Renal pelvis (tissue), 4 donors: ENCODE data around the gene AASDH. TPM values are rescaled to one million over a fixed set of nuclear protein-coding genes. Genes with fewer than 3 reads are reported as not detected.
A peak's percentile ranks its signal among the peaks of the same experiment; 100 is the strongest.

ENCODE experiments used
- DNase-seq: peaks from one replicate; pipeline ENCODE4 v3.0.0-alpha.2; 2013
- polyA plus RNA-seq, 3 donors: library from polyadenylated mRNA; unstranded; fragments of 120-200 nt; gene quantifications; one replicate each; pipeline ENCODE4 v1.2.1, GENCODE V29; 2013; ENCODE audit not compliant: insufficient read length in 3 of 3

AASDH gene
- polyA plus RNA-seq, 3 donors = 23.6 to 38.4 (median 26.7) TPM

DNA sequence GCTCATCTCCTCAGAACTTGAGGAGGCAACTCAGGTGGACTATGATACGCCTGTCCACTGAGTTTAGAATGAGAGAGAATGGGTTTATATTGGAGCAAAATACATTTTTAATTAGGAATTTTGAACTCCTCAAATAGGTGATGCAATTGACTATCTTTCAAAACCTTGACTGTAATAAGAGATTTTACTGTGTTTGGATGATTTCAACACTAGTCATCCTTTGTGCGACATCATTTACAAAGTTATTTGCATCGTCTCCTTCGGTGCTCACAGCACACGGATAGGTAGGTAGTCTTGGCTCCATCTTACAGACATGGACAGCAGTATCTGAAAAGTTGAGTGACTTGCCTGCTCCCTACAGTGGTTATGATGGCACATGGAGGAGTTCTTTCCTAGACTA, 67.0 kb downstream of the AASDH start:
- no peak for DNase-seq

- DNase-seq = no peak
Observed at GRCh38 chr4:56318555-56318954, 68.7 kb downstream of the AASDH start.

- DNase-seq = no peak
Observed at GRCh38 chr4:56317749-56318148, 69.5 kb downstream of the AASDH start.

GRCh38 chr4:56316011-56316650, 71.2 kb downstream of the AASDH start:
- no peak for DNase-seq

GRCh38 chr4:56315543-56315942, 71.7 kb downstream of the AASDH start:
- DNase-seq = no peak

DNA sequence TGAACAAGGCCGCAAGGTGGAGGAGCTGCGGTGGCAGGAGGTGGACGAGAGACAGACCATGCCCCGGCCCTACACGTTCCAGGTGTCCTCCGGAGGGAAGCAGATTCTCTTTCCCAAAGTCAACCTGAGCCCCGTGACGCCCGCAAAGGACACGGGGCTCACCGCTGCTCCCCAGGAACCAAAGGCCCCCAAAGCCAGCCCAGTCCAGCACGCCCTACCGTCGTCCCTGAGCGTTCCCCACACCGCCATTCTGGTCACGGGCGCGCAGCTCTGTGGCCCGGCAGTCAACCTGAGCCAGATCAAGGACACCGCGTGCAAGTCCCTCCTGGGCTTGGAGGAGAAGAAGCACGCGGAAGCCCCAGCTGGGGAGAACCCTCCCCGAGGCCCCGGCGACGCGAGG, 72.2 kb downstream of the AASDH start:
- DNase-seq = no peak

- no peak for DNase-seq
Observed at GRCh38 chr4:56314207-56314915, 72.9 kb downstream of the AASDH start.

DNA sequence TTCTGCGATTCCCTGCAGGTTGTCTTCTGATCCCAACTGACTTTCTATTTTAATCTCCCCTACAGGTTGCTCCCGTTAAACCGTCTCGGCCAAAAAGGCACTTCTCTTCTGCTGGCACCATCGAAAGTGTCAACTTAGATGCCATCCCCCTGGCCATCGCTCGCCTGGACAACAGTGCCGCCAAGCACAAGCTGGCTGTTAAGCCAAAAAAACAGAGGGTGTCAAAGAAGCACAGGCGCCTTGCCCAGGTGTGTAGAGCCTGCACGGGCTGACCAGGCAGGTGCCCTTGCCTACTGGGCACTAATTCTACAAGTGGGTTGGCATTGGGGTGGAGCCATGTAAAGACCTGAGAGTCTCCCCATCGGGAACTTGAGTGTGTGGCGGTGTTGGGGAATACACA, 74.2 kb downstream of the AASDH start:
- DNase-seq = no peak

- peak; percentile 42 for DNase-seq
Observed at GRCh38 chr4:56311299-56311975, 75.9 kb downstream of the AASDH start.

GRCh38 chr4:56310401-56311125, 76.7 kb downstream of the AASDH start:
- DNase-seq = no peak

DNA sequence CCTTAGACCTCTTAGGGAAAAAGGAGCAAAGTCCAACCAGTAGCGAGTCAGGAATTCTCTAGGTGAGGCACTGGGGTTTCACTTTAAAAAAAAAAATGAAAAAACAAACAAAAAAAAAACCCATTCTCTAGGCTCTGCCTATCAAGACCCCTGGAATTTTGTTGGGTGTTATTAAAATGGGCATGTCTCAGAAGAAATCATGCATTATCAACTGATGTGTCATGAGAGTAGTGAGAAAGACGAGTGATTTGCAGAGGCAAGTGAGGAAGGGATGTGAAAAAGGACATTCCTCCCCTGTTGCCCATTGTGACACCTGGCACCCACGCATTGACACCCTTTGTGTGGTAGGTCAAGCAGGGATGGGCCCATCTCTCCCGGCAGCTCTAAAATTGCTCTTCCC, 78.9 kb downstream of the AASDH start:
- DNase-seq = no peak

GRCh38 chr4:56307423-56307822, 79.9 kb downstream of the AASDH start:
- no peak for DNase-seq

DNA sequence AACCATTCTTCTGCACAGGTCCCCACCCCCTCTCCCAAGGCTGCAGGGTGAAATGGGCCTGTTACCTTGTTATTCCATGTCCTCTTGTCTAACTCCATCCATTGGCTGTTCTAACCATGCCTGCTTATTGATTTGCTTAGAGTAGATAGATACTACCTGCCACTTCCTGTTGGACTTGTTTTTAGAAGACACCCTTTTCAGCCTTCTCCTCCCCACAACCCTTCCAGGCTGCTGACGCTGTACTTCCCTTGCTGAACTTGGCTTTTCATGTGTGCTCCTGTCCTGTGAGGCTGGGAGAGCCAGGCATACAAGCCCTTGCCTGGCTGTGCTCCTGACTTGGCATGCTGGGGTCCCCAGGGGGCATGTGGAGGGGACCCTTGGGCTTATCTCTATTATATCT, 81.9 kb downstream of the AASDH start:
- DNase-seq = no peak

DNA sequence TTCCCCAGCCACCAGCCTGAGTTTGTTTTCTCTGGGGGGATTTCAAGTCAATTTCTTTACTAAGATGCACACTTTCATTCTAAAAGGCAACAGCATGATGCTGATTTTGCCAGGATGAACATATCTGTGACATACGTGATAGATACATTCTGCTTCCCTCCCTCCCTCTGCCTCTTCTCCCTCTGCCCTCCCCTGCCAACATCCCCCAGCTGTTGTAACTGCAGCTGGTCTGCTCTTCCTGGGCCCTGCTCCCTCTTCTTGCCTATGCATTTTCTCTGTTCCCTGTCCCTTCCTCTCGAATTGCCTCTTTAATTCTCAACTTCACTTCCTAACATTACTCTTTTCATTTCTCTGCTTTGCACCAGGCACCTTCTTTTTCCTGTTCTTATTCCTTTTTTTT, 83.4 kb downstream of the AASDH start:
- DNase-seq = no peak

GRCh38 chr4:56302760-56303159, 84.5 kb downstream of the AASDH start:
- DNase-seq = no peak

DNA sequence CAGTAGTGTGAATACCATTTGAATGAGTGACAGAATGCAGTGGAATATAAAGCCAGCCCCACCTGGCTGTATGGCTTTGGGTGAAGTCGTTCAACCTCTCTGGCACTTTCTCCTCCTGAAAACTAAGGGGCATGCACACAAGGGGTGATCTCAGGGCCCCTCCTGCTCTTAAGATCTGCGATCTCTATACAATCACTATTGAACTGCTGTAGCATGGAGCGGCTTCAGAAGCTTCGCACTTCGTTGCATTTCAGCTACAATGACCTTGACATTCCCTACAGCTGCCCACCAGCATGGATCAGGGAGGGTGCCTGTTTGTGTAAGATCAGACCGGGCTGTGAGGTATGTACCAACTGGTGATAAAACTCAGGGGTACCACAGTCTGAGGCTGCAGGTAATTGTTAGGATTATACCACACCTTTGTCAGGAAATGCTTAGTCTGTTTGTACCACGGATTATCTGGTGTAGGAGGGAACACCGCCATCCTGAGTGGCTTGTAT, 85.2 kb downstream of the AASDH start:
- DNase-seq = no peak

- DNase-seq = peak; percentile 86
Observed at GRCh38 chr4:56301181-56301996, 85.9 kb downstream of the AASDH start.

DNA sequence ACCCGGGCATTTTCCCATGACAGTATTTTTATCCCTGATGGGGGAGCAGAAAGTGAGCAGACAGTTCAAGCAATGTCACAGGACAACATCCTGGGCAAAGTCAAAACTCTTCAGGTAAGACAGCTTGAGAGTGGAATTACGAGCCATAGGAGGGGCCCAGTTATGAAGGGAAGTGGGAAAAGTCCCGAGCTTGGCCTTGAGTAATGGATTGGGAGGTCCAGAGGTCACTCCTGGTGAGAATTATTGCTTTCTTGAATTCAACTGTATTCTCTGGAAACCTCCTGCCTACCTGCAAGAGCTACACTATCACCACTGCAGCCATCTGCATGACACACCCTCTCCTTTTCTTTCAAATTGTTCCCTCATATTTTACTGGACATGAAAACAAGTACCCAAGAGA, 89.1 kb downstream of the AASDH start:
- no peak for DNase-seq

GRCh38 chr4:56297776-56298175, 89.5 kb downstream of the AASDH start:
- DNase-seq = no peak

- DNase-seq = no peak
Observed at GRCh38 chr4:56296526-56296925, 90.8 kb downstream of the AASDH start.

- no peak for DNase-seq
Observed at GRCh38 chr4:56293121-56293520, 94.2 kb downstream of the AASDH start.

DNA sequence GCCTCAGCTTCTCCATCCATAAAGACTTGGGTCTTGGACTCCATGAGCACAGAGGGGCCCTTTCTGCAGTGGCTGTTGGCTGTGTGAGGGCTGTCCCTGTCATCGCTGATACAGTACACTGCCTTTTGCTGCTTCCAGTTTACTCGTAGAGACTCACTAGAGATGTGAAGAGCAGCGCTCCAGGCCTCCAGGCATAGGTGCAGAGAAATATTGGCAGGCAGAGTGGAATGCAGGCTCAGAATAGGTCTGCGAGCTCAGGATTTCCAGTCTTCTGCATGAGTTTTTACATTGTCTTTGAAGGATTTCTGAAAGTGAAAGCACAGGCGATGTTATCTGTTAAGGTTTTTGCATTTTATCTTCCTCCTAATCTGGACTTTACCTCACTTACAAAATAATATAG, 97.4 kb downstream of the AASDH start:
- DNase-seq = no peak
